Measurements from ENCODE around the gene EFCAB14. TPM values are rescaled to one million over a fixed set of nuclear protein-coding genes. Genes with fewer than 3 reads are reported as not detected.
"Not testable (repeated sequence)": the region's sequence is repeated elsewhere in the genome, so short reads cannot be mapped to it uniquely, and the experiment has no call there.

The EFCAB14 gene
- polyA plus RNA-seq, 1 donor, result 87.7 TPM

- no peak for DNase-seq (ENCODE audit: low read depth)
Observed at GRCh38 chr1:46687093-46687659, 31.7 kb downstream of the EFCAB14 start.

GRCh38 chr1:46686255-46686654, 32.7 kb downstream of the EFCAB14 start:
- no peak for DNase-seq (ENCODE audit: low read depth)

- no peak for DNase-seq (ENCODE audit: low read depth)
Observed at GRCh38 chr1:46684670-46685069, 34.2 kb downstream of the EFCAB14 start.

GRCh38 chr1:46682064-46682463, 36.9 kb downstream of the EFCAB14 start:
- no peak for DNase-seq (ENCODE audit: low read depth)

GRCh38 chr1:46681333-46682034, 37.4 kb downstream of the EFCAB14 start:
- no peak for DNase-seq (ENCODE audit: low read depth)

- no peak for DNase-seq (ENCODE audit: low read depth)
Observed at GRCh38 chr1:46679789-46680573, 38.9 kb downstream of the EFCAB14 start.

GRCh38 chr1:46677339-46677738, 41.6 kb downstream of the EFCAB14 start:
- no peak for DNase-seq (ENCODE audit: low read depth)

GRCh38 chr1:46676531-46676930, 42.4 kb downstream of the EFCAB14 start:
- DNase-seq (ENCODE audit: low read depth), result no peak

- DNase-seq (ENCODE audit: low read depth), result no peak
Observed at GRCh38 chr1:46675549-46676314, 43.2 kb downstream of the EFCAB14 start.

GRCh38 chr1:46673749-46674182, 45.1 kb downstream of the EFCAB14 start:
- no peak for DNase-seq (ENCODE audit: low read depth)

GRCh38 chr1:46672696-46673095, 46.2 kb downstream of the EFCAB14 start:
- no peak for DNase-seq (ENCODE audit: low read depth)

- DNase-seq (ENCODE audit: low read depth), result no peak
Observed at GRCh38 chr1:46671554-46671953, 47.4 kb downstream of the EFCAB14 start, which contains the start of gene TEX38. TSS of gene TEX38 (plus strand) at chr1:46671854. CDS start at chr1:46671935, 81 bp downstream.

- DNase-seq (ENCODE audit: low read depth), result no peak
Observed at GRCh38 chr1:46670134-46670533, 48.8 kb downstream of the EFCAB14 start.

GRCh38 chr1:46667782-46668760, 50.8 kb downstream of the EFCAB14 start, which contains the start of gene ATPAF1:
TSS of gene ATPAF1 (minus strand) at chr1:46668364. CDS start at chr1:46668322, 42 bp downstream.
- DNase-seq (ENCODE audit: low read depth), result peak; percentile 40

- no peak for DNase-seq (ENCODE audit: low read depth)
Observed at GRCh38 chr1:46665983-46666382, 52.9 kb downstream of the EFCAB14 start.

GRCh38 chr1:46662919-46663318, 56.0 kb downstream of the EFCAB14 start:
- DNase-seq (ENCODE audit: low read depth), result not testable (repeated sequence)

- DNase-seq (ENCODE audit: low read depth), result not testable (repeated sequence)
Observed at GRCh38 chr1:46660116-46660515, 58.8 kb downstream of the EFCAB14 start.

- DNase-seq (ENCODE audit: low read depth), result no peak
Observed at GRCh38 chr1:46659307-46659870, 59.5 kb downstream of the EFCAB14 start.

GRCh38 chr1:46657775-46658174, 61.1 kb downstream of the EFCAB14 start:
- no peak for DNase-seq (ENCODE audit: low read depth)

GRCh38 chr1:46656643-46657042, 62.3 kb downstream of the EFCAB14 start:
- DNase-seq (ENCODE audit: low read depth), result no peak

All from forelimb muscle (tissue), 1 donor.